K562 (cell line): ENCODE data around the gene JUN.

Experiments
- CHD4 ChIP-seq: fragments of 200-600 bp; sonication (generic); IDR thresholded peaks from 3 replicates; pipeline ENCODE4 v1.6.1; 2012; ENCODE audit warnings: low read depth, mild to moderate bottlenecking, mixed read lengths, low read length, inconsistent platforms; ENCODE audit not compliant: insufficient read depth, insufficient replicate concordance, poor library complexity, severe bottlenecking
- HCFC1 ChIP-seq: IDR thresholded peaks from 2 replicates; pipeline ENCODE4 v1.6.1; 2012; ENCODE audit warnings: low read depth, low read length, improper control_type of control experiment
- HDAC3 ChIP-seq: fragments of 450-650 bp; IDR thresholded peaks from 2 replicates; pipeline ENCODE4 v1.6.1; 2018; ENCODE audit warnings: borderline replicate concordance, mild to moderate bottlenecking, moderate library complexity; ENCODE audit not compliant: partially characterized antibody
- JUNB ChIP-seq: fragments of 450-650 bp; formaldehyde crosslinking; conservative IDR thresholded peaks from 2 replicates; pipeline ENCODE4 v1.4.0; 2020; ENCODE audit warnings: mild to moderate bottlenecking
- RAD21 ChIP-seq, 2 experiments: fragments of 250-450 bp in 1 of 2; fragments of 450-650 bp in 1 of 2; sonication (Bioruptor Pico) in 1 of 2; formaldehyde crosslinking in 1 of 2; IDR thresholded peaks in 1 of 2; conservative IDR thresholded peaks in 1 of 2; 2 replicates each; pipeline versions ENCODE4 v1.4.0 to v1.8.0; 2020 to 2022; ENCODE audit warnings: mild to moderate bottlenecking in 2 of 2, moderate library complexity in 1 of 2
- SRSF1 ChIP-seq: fragments of 200-400 bp; formaldehyde crosslinking; IDR thresholded peaks from 2 replicates; pipeline ENCODE4 v1.6.1; 2017; ENCODE audit warnings: mild to moderate bottlenecking, low read depth, low read length, moderate library complexity
- XRCC3 ChIP-seq: fragments of 450-650 bp; IDR thresholded peaks from 2 replicates; pipeline ENCODE4 v1.6.1; 2017; ENCODE audit warnings: mild to moderate bottlenecking, moderate library complexity
- TF ChIP-seq, protein P1 (sequence below): fragments of 250-450 bp; sonication (Bioruptor Pico); IDR thresholded peaks from 2 replicates; pipeline ENCODE4 v1.9.0; 2021; ENCODE audit warnings: mild to moderate bottlenecking

DNA sequence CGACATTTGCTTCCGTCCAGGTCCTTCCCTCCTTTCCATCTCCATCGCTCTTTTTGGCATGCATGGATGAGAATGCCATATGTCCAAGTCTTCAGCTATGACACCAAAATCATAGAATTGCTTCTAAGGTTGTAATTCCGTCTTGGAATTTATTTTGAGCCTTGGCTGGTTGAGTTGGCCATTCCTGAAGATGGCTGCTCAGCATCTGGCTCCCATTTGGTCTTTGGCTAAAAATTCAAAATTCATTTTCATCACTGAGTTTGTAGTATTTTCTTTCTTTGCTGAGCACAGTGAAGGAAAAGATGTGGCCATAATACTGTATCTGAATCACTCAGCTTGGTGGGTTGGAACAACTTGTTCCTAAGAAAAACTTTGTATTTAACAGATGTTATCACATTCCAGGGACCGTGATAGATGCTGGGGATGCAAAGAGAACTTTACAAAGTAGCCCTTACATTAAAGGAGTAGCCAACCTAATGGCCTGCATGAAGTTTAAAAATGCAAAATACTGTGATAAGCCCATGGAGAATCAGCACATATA, 15.6 kb downstream of the JUN start:
- TF ChIP-seq SRSF1: no peak
- no peak for TF ChIP-seq HCFC1
- TF ChIP-seq, protein P1, sequence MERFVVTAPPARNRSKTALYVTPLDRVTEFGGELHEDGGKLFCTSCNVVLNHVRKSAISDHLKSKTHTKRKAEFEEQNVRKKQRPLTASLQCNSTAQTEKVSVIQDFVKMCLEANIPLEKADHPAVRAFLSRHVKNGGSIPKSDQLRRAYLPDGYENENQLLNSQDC (CRISPR knock-in tag): no peak
- TF ChIP-seq CHD4: no peak
- TF ChIP-seq XRCC3: no peak
- TF ChIP-seq RAD21 (CRISPR knock-in tag; conservative IDR thresholded peaks at IDR 0.05 in 1 of 2, IDR thresholded peaks at IDR 0.05 in 1 of 2): no peak
- no peak for TF ChIP-seq HDAC3
- no peak for TF ChIP-seq JUNB (CRISPR knock-in tag)
